DMS53 treated with DMSO at 0.1 percent for 48 hours (cell line): Measurements from ENCODE around the gene FAM78B.
A peak's percentile ranks its signal among the peaks of the same experiment; 100 is the strongest.

Experiments
- DNase-seq: peaks from one replicate; lab custom pipeline; 2025; ENCODE audit not compliant: unreplicated experiment; lab: John Stamatoyannopoulos, UW

Gene FAM78B

GRCh38 chr1:166164995-166165660, 1.7 kb downstream of the FAM78B start:
- DNase-seq: peak; percentile 38

- no peak for DNase-seq
Observed at GRCh38 chr1:166164646-166164994, 2.2 kb downstream of the FAM78B start.

GRCh38 chr1:166159656-166160055, 7.1 kb downstream of the FAM78B start:
- DNase-seq: no peak

GRCh38 chr1:166156674-166157073, 10.1 kb downstream of the FAM78B start:
- DNase-seq: no peak

- no peak for DNase-seq
Observed at GRCh38 chr1:166155108-166155507, 11.7 kb downstream of the FAM78B start.

GRCh38 chr1:166153525-166154314, 13.1 kb downstream of the FAM78B start:
- no peak for DNase-seq

GRCh38 chr1:166152978-166153377, 13.8 kb downstream of the FAM78B start:
- DNase-seq: no peak

GRCh38 chr1:166151804-166152203, 15.0 kb downstream of the FAM78B start:
- DNase-seq: no peak

GRCh38 chr1:166145499-166145898, 21.3 kb downstream of the FAM78B start:
- DNase-seq: peak; percentile 42

- DNase-seq: no peak
Observed at GRCh38 chr1:166141969-166142368, 24.8 kb downstream of the FAM78B start.

GRCh38 chr1:166140251-166140650, 26.6 kb downstream of the FAM78B start:
- DNase-seq: no peak

- DNase-seq: no peak
Observed at GRCh38 chr1:166139735-166140134, 27.1 kb downstream of the FAM78B start.

GRCh38 chr1:166136699-166137401, 30.0 kb downstream of the FAM78B start:
- DNase-seq: no peak

GRCh38 chr1:166136222-166136621, 30.6 kb downstream of the FAM78B start:
- no peak for DNase-seq

- DNase-seq: no peak
Observed at GRCh38 chr1:166133857-166134256, 32.9 kb downstream of the FAM78B start.

- DNase-seq: peak; percentile 2
Observed at GRCh38 chr1:166133276-166133841, 33.4 kb downstream of the FAM78B start.

GRCh38 chr1:166132496-166132895, 34.3 kb downstream of the FAM78B start:
- no peak for DNase-seq

GRCh38 chr1:166129006-166129405, 37.8 kb downstream of the FAM78B start:
- DNase-seq: no peak

- DNase-seq: no peak
Observed at GRCh38 chr1:166128195-166128594, 38.6 kb downstream of the FAM78B start.

- no peak for DNase-seq
Observed at GRCh38 chr1:166127003-166127402, 39.8 kb downstream of the FAM78B start.

- DNase-seq: no peak
Observed at GRCh38 chr1:166122873-166123466, 43.8 kb downstream of the FAM78B start.
